ENCODE measurements around the gene MRM3. TPM values are rescaled to one million over a fixed set of nuclear protein-coding genes. Genes with fewer than 3 reads are reported as not detected.

MRM3 gene
- total and polyA plus RNA-seq, 2 donors (not counting 1 experiment from before 2014, with no cell fraction given) = 11.6 to 20.9 TPM

DNA sequence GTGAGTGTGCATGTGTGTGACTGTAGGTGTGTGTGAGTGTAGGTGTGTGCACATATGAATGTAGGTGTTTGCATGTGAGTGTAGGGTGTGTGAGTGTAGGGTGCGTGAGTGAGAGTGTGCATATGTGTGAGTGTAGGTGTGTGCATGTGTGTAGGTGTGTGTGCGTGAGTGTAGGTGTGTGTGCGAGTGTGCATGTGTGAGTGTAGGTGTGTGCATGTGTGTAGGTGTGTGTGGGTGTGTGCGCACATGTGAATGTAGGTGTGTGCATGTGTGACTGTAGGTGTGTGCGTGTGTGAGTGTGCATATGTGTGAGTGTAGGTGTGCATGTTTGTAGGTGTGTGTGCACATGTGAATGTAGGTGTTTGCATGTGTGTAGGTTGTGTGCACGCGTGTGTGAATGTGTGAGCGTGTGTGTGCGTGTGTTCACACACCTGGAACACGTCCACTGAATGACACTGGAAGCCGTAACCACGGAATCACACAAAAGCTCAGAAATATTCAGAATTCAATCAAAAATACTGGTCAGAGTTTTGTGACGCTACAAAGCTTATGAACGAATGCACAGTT, 30.6 kb downstream of the MRM3 start:
- Histone ChIP-seq H3K27me3 (replicated peaks in 1 of 4; ENCODE audit: control extremely low read depth in 1 of 4, control insufficient read depth in 3 of 4, insufficient read depth in 4 of 4, low read length in 3 of 4) (peaks cover 0 to 2% (median 0%) of the 10 kb centered on the region in 4 experiments), H3K4me2 (replicated peaks; ENCODE audit: low read depth, low read length, poor library complexity, severe bottlenecking) (no peak overlapping the region), H3K79me2 (ENCODE audit: control insufficient read depth, insufficient read depth, low read length) (no peaks in the 10 kb centered on the region), H3K9me3 (ENCODE audit: control extremely low read depth in 1 of 3, control insufficient read depth in 2 of 3, insufficient read depth in 1 of 3, low read length in 2 of 3) (peaks cover 0 to 3% (median 0%) of the 10 kb centered on the region in 3 donors), H3K36me3 (replicated peaks in 1 of 2; ENCODE audit: control extremely low read depth in 1 of 2, control insufficient read depth in 1 of 2, extremely low read depth in 1 of 2, insufficient read depth in 2 of 2, low read length in 1 of 2) (no peaks in the 10 kb centered on the region), H3K4me1 (ENCODE audit: control insufficient read depth in 2 of 2, insufficient read depth in 2 of 2, low read length in 2 of 2) (no peaks in the 10 kb centered on the region), H4K20me1 (ENCODE audit: control insufficient read depth, insufficient read depth, low read length, poor library complexity, severe bottlenecking) (no peaks in the 10 kb centered on the region), H3K9ac (ENCODE audit: low read length) (no peak overlapping the region), H2AFZ (ENCODE audit: insufficient read depth, low read depth, low read length, poor library complexity, severe bottlenecking) (no peak overlapping the region), H3K4me3 (ENCODE audit: control extremely low read depth in 1 of 5, extremely low read depth in 1 of 5, insufficient read depth in 1 of 5, low read depth in 2 of 5, low read length in 4 of 5) (no peak overlapping the region), H3K27ac (ENCODE audit: low read length in 2 of 2) (no peak overlapping the region)
- ChIA-PET POLR2A (no interaction called here), CTCF (no interaction called here)
- intact Hi-C loops (cut with micrococcal nuclease) = no loop called here
- TF ChIP-seq CTCF (IDR thresholded peaks at IDR 0.05) = no peak
- TF ChIP-seq EZH2 (IDR thresholded peaks at IDR 0.05; ENCODE audit: borderline replicate concordance, insufficient read depth, low read depth, low read length, poor library complexity, severe bottlenecking) = no peak
- no peak for DNase-seq
- Mint-ChIP-seq H3K4me1 (no peaks in the 10 kb centered on the region), H3K27ac (no peak overlapping the region), H3K4me3 (no peak overlapping the region), H3K27me3 (peaks cover 3% of the 10 kb centered on the region), H3K9me3 (ENCODE audit: insufficient read depth) (no peaks in the 10 kb centered on the region)
- WGBS (ENCODE audit: insufficient coverage) = 93% methylated on average over 12 of the region's 14 CpGs
- no peak for ATAC-seq (ENCODE audit: low read depth)

DNA sequence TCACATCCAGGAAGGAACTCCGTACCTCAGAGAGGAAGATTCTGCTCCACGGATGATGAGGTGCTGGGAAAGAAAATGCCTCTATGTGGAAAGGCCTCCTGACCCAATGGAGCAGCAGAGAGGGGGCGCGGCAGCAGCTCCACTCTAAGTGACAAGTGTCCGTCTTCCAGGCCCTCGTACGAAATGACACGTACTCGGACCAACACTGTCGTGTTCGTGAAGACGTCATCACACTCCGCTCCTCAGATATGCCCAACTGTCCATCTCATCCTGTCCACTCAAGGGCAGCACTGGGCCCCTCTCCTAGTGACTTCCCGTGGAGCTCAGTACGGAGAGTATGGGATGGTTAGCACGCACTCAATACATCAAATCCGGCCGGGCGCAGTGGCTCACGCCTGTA, 32.2 kb downstream of the MRM3 start:
- DNase-seq (no peak), ATAC-seq (ENCODE audit: low read depth) (no peak)
- ChIA-PET POLR2A (no interaction called here), CTCF (interaction anchor here (0.7 kb wide), 1 partner anchor 110 kb away, joined by 3 read pairs; no protein-coding TSS in a partner anchor)
- intact Hi-C loops (cut with micrococcal nuclease) = no loop called here
- Mint-ChIP-seq H3K4me1 (no peaks in the 10 kb centered on the region), H3K9me3 (ENCODE audit: insufficient read depth) (no peaks in the 10 kb centered on the region), H3K4me3 (no peak overlapping the region), H3K27ac (no peak overlapping the region), H3K27me3 (peaks cover 3% of the 10 kb centered on the region)
- 93% methylated on average over 12 of the region's 20 CpGs for WGBS (ENCODE audit: insufficient coverage)
- H3K4me1 ChIP-seq (ENCODE audit: control insufficient read depth in 2 of 2, insufficient read depth in 2 of 2, low read length in 2 of 2) = no peaks in the 10 kb centered on the region
- no peaks in the 10 kb centered on the region for H3K27me3 ChIP-seq (replicated peaks in 1 of 4; ENCODE audit: control extremely low read depth in 1 of 4, control insufficient read depth in 3 of 4, insufficient read depth in 4 of 4, low read length in 3 of 4)
- no peak overlapping the region for H3K4me3 ChIP-seq (ENCODE audit: control extremely low read depth in 1 of 5, extremely low read depth in 1 of 5, insufficient read depth in 1 of 5, low read depth in 2 of 5, low read length in 4 of 5)
- H3K79me2 ChIP-seq (ENCODE audit: control insufficient read depth, insufficient read depth, low read length) = no peaks in the 10 kb centered on the region
- peaks cover 0 to 3% (median 0%) of the 10 kb centered on the region in 3 donors for H3K9me3 ChIP-seq (ENCODE audit: control extremely low read depth in 1 of 3, control insufficient read depth in 2 of 3, insufficient read depth in 1 of 3, low read length in 2 of 3)
- no peak overlapping the region for H3K4me2 ChIP-seq (replicated peaks; ENCODE audit: low read depth, low read length, poor library complexity, severe bottlenecking)
- no peaks in the 10 kb centered on the region for H4K20me1 ChIP-seq (ENCODE audit: control insufficient read depth, insufficient read depth, low read length, poor library complexity, severe bottlenecking)
- H3K27ac ChIP-seq (ENCODE audit: low read length in 2 of 2) = no peak overlapping the region
- no peak overlapping the region for H2AFZ ChIP-seq (ENCODE audit: insufficient read depth, low read depth, low read length, poor library complexity, severe bottlenecking)
- no peaks in the 10 kb centered on the region for H3K36me3 ChIP-seq (replicated peaks in 1 of 2; ENCODE audit: control extremely low read depth in 1 of 2, control insufficient read depth in 1 of 2, extremely low read depth in 1 of 2, insufficient read depth in 2 of 2, low read length in 1 of 2)
- no peak overlapping the region for H3K9ac ChIP-seq (ENCODE audit: low read length)
- TF ChIP-seq EZH2 (IDR thresholded peaks at IDR 0.05; ENCODE audit: borderline replicate concordance, insufficient read depth, low read depth, low read length, poor library complexity, severe bottlenecking) (no peak), CTCF (IDR thresholded peaks at IDR 0.05) (no peak)

Data from B cell (primary cell).